Heart right ventricle (tissue), 16 donors: ENCODE measurements around the gene CGB8. TPM values are rescaled to one million over a fixed set of nuclear protein-coding genes. Genes with fewer than 3 reads are reported as not detected.

Experiments used
- ATAC-seq, 8 donors: fragments of 200-7000 bp; cut with Tn5 transposase; one replicate each; pipeline ENCODE4 v1.9.1; 2020; ENCODE audit warnings: mild to moderate bottlenecking in 8 of 8, moderate library complexity in 8 of 8, moderate number of reproducible peaks in 1 of 8
- DNase-seq, 2 donors: peaks; one replicate each; pipeline ENCODE4 v3.0.0-alpha.2; 2020
- H3K27ac ChIP-seq, 10 donors: fragments of 200-600 bp; sonication (generic) in 2 of 10; one replicate each; pipeline versions ENCODE4 v1.5.0 to v1.8.0; 2020 to 2022; ENCODE audit warnings: mild to moderate bottlenecking in 3 of 10
- H3K27me3 ChIP-seq, 7 donors: fragments of 200-600 bp; one replicate each; pipeline ENCODE4 v1.8.0; 2021 to 2022; ENCODE audit warnings: mild to moderate bottlenecking in 2 of 7
- H3K36me3 ChIP-seq, 9 donors: fragments of 200-600 bp; sonication (generic) in 1 of 9; one replicate each; pipeline versions ENCODE4 v1.5.0 to v1.8.0; 2020 to 2022; ENCODE audit warnings: mild to moderate bottlenecking in 2 of 9
- H3K4me1 ChIP-seq, 9 donors: fragments of 200-600 bp; sonication (generic) in 1 of 9; one replicate each; pipeline versions ENCODE4 v1.5.0 to v1.8.0; 2020 to 2022; ENCODE audit warnings: mild to moderate bottlenecking in 4 of 9
- H3K4me3 ChIP-seq, 10 donors: fragments of 200-600 bp; sonication (generic) in 2 of 10; one replicate each; pipeline versions ENCODE4 v1.5.0 to v1.8.0; 2020 to 2022; ENCODE audit warnings: mild to moderate bottlenecking in 7 of 10, moderate library complexity in 2 of 10
- H3K9me3 ChIP-seq, 11 donors: fragments of 200-600 bp in 10 of 11; sonication (generic) in 2 of 11; one replicate each; pipeline versions ENCODE4 v1.5.0 to v1.8.0; 2013 to 2022; ENCODE audit warnings: mild to moderate bottlenecking in 2 of 11, control low read depth in 1 of 11, moderate library complexity in 1 of 11
- CTCF ChIP-seq, 9 donors: fragments of 200-600 bp; sonication (generic) in 2 of 9; IDR thresholded peaks; one replicate each; pipeline versions ENCODE4 v1.5.0 to v1.8.0; 2021 to 2022; ENCODE audit warnings: antibody characterized with exemption in 9 of 9, mild to moderate bottlenecking in 5 of 9, moderate library complexity in 1 of 9
- WGBS, 2 donors: extraction: QIAGEN DNeasy Blood & Tissue Kit; methylation state at CpG; one replicate each; pipeline ENCODE4 v1.1.7; 2013; ENCODE audit warnings: inconsistent platforms in 1 of 2; 5-methylcytosine and 5-hydroxymethylcytosine counted together
- intact Hi-C, 10 donors: fragments of 100-400 bp; cut with DNase I; formaldehyde crosslinking; loops; one replicate each; pipeline versions ENCODE4 v1.11.1 to v1.14.2; 2022
- polyA plus RNA-seq, 2 donors: library from polyadenylated mRNA; stranded (reverse); fragments of 200-250 nt; gene quantifications; one replicate each; pipeline ENCODE4 v1.2.3, GENCODE V29; 2013
- total RNA-seq, 10 donors: library from RNA; stranded (reverse); fragmentation: NEBNext Ultra II Directional in 3 of 10; extraction: Animal tissue kit (Norgen Biotek cat#: 25700) in 3 of 10; gene quantifications; one replicate each; pipeline versions ENCODE4 v1.2.1 to v1.2.4, GENCODE V29; 2021 to 2023
- donor health status: Arrhythmogenic right ventricular cardiomyopathy.
- donor health status: ischemic (EF 13 %, LVEDD 7.1; RV severe dilation, severe dysfunction).
- donor health status: healthy with polysubstance abuse.
- donor health status: DM: no; HTN: yes; CAD: no.
- donor health status: DM: no; HTN: no; CAD: no.
- donor health status: ischemic (EF 25% LVEDD 6.9; RV normal size, moderate dysfunction).
- donor health status: ischemic (EF 25% LVEDD 5.7; RV mildly dilated, moderate dysfunction).
- donor health status: healthy.
- donor health status: DM: yes; HTN: yes; CAD: no.
- donor health status: Ischemic cardiomyopathy.
- donor health status: ischemic (EF 35%, LVEDD 5.7; RV mildly dilated, moderate dysfunction).
- donor health status: nonischemic (EF 11% LVEDD 7.7; RV severe dilation, severe dysfunction).
- donor health status: DM: yes; HTN: yes; CAD: no.
- donor health status: PGD.
- donor health status: ischemic (EF 29% LVEDD 5.4; RV normal size, mild dysfunction).
- donor health status: nonischemic (EF 23%, LVEDD 6.1; RV moderate dilation, normal function).

Gene CGB8
- total and polyA plus RNA-seq, 12 donors, result not detected

GRCh38 chr19:49061445-49061844, 12.5 kb upstream of the CGB8 start:
- Histone ChIP-seq H3K27me3 (peaks cover 0 to 86% (median 54%) of the 10 kb centered on the region in 7 donors), H3K4me1 (peaks cover 0 to 39% (median 22%) of the 10 kb centered on the region in 9 donors), H3K27ac (no peak overlapping the region), H3K36me3 (no peaks in the 10 kb centered on the region), H3K4me3 (no peak overlapping the region), H3K9me3 (no peaks in the 10 kb centered on the region)
- DNase-seq, result no peak
- intact Hi-C loops, result no loop called here
- WGBS, 2 donors, result 81 to 86% methylated on average over 25 of the region's 25 CpGs
- no peak for TF ChIP-seq CTCF (IDR thresholded peaks at IDR 0.05)
- ATAC-seq, result no peak

GRCh38 chr19:49061000-49061399, 12.1 kb upstream of the CGB8 start:
- H3K36me3 ChIP-seq, result no peaks in the 10 kb centered on the region
- ATAC-seq (no peak), DNase-seq (no peak)
- H3K27me3 ChIP-seq, result peaks cover 0 to 86% (median 54%) of the 10 kb centered on the region in 7 donors
- H3K4me1 ChIP-seq, result peaks cover 0 to 42% (median 26%) of the 10 kb centered on the region in 9 donors
- no peak for TF ChIP-seq CTCF (IDR thresholded peaks at IDR 0.05)
- H3K4me3 ChIP-seq, result no peak overlapping the region
- intact Hi-C loops, result no loop called here
- H3K27ac ChIP-seq, result no peak overlapping the region
- WGBS, 2 donors, result 99 to 100% methylated on average over 2 of the region's 2 CpGs
- H3K9me3 ChIP-seq, result no peaks in the 10 kb centered on the region

- Histone ChIP-seq H3K27ac (no peak overlapping the region), H3K36me3 (no peaks in the 10 kb centered on the region), H3K9me3 (no peaks in the 10 kb centered on the region), H3K27me3 (peaks cover 0 to 77% (median 39%) of the 10 kb centered on the region in 7 donors), H3K4me3 (no peak overlapping the region), H3K4me1 (peaks cover 0 to 26% (median 23%) of the 10 kb centered on the region in 9 donors)
- no peak for TF ChIP-seq CTCF (IDR thresholded peaks at IDR 0.05)
- ATAC-seq (no peak), DNase-seq (no peak)
- 53 to 59% methylated on average over 9 of the region's 9 CpGs for WGBS, 2 donors
- intact Hi-C loops, result no loop called here
Observed at GRCh38 chr19:49059053-49059452, 10.1 kb upstream of the CGB8 start.

- 52 to 62% methylated on average over 10 of the region's 10 CpGs for WGBS, 2 donors
- Histone ChIP-seq H3K36me3 (no peaks in the 10 kb centered on the region), H3K27ac (no peak overlapping the region), H3K27me3 (peaks cover 0 to 72% (median 34%) of the 10 kb centered on the region in 7 donors), H3K9me3 (no peaks in the 10 kb centered on the region), H3K4me1 (peaks cover 0 to 25% (median 23%) of the 10 kb centered on the region in 9 donors), H3K4me3 (no peak overlapping the region)
- intact Hi-C loops, result no loop called here
- ATAC-seq (no peak), DNase-seq (no peak)
- TF ChIP-seq CTCF (IDR thresholded peaks at IDR 0.05), result no peak
Observed at GRCh38 chr19:49058562-49058961, 9.7 kb upstream of the CGB8 start.
